Stimulated activated CD8-positive, alpha-beta memory T cell treated with anti-CD3 and anti-CD28 coated beads, Interleukin-12 subunit alpha, Interleukin-12 subunit beta, amount 100 ng/mL, for 24 hours (primary cell): ENCODE results near the gene INSRR.

ENCODE experiments used
- DNase-seq: peaks from one replicate; pipeline ENCODE4 v3.0.0-alpha.2; 2020; ENCODE audit errors: extremely low read depth

INSRR gene

DNA sequence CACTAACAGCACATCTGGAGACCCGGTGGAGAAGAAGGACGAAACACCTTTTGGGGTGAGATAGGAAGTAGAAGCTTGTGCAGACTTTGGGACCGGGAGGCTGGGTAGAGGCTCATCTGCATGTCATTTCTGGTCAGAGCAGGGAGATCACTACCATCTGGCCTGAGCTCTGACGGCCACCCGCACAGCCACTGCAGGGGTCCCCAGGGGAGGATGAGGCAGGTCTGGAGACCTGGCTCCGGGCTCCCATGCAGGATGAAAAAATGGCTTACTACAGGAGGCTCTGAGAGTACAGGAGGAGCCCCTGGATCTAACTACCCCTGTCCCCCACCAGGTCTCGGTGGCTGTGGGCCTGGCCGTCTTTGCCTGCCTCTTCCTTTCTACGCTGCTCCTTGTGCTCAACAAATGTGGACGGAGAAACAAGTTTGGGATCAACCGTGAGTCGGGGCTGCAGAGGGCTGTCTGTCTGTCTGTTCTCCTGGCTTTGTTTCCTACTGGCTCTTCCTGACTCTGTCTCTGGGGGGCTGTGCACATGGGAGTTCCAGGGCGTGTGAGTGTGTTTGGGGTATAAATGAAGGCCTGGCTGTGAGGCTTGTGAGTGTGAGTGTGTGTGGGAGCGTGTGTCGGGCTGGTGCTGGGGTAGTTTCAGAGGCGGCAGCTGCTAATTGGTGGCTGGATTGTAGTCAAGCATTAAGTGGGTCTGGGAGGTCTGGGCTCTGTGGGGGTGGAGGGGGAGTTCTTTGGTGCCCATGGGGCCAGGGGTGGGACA lies 15.8 kb upstream of the INSRR start:
- DNase-seq = no peak

DNA sequence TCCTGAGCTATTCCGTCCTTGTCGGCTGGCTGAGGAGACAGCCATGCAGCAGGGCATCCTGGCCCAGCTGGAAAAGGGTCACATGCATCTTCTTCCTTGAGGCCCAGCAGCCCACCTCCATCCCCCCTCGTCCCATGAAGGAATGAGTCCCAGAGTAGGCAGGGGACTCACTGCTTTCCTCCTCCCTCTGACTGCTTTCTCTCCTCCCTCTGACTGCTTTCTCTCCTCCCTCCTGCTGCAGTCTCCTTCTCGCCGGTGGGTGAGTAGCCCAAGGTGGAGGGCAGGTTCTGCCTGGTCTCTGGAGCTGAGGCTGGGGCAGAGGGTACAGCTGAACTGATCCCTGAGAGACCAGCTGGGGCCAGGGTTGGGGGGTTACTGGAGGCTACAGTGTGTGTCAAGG lies 15.2 kb upstream of the INSRR start:
- DNase-seq = no peak

DNA sequence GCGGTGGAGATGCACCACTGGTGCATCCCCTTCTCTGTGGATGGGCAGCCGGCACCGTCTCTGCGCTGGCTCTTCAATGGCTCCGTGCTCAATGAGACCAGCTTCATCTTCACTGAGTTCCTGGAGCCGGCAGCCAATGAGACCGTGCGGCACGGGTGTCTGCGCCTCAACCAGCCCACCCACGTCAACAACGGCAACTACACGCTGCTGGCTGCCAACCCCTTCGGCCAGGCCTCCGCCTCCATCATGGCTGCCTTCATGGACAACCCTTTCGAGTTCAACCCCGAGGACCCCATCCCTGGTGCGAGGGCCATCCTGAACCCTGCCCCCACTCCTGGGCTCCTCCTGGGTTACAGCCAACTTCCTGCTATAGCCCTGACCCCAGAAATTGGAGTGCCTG lies 14.7 kb upstream of the INSRR start:
- DNase-seq = no peak

DNA sequence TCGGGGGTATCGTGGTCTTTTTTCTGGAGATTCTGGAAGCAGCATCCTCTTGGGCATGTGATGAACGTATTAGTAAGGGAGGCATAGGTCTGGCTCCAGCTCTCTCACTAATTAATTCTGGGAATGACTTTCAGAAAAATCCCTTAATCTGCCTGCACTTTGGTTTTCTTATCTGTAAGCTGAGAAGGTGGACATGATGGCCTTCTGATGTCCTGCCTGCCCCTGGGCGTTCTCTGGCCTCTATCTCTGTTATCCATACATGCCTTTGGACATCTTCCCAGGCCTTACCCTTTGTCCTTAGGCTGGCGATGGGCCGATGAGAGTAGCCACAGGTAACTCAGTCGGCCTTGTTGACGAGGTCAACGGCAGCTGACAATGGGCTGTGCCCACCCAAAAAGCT lies 10.5 kb upstream of the INSRR start:
- DNase-seq = no peak

- DNase-seq = no peak
Measured at GRCh38 chr1:156868341-156868740, 9.4 kb upstream of the INSRR start.

GRCh38 chr1:156866249-156866909 lies 7.5 kb upstream of the INSRR start:
- no peak for DNase-seq

DNA sequence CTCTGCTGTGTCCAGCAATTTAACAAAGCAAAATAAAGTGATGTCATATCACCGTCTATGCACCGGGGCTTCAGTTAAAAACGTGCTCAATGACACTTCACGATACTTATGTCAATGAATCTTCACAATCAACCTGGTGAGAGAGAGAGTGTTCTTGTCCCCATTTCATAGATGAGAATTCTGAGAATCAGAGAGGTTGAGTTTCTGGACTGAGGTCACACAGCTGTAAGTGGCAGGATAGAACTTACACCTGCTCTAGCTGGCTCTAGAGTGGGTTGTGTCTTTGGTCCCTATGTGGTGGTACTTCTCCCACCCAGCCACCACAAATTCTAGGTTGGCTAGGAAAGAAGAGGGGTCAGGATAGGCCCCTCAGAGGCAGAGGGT lies 6.9 kb upstream of the INSRR start:
- no peak for DNase-seq

- DNase-seq = no peak
Measured at GRCh38 chr1:156865258-156865657, 6.3 kb upstream of the INSRR start.

DNA sequence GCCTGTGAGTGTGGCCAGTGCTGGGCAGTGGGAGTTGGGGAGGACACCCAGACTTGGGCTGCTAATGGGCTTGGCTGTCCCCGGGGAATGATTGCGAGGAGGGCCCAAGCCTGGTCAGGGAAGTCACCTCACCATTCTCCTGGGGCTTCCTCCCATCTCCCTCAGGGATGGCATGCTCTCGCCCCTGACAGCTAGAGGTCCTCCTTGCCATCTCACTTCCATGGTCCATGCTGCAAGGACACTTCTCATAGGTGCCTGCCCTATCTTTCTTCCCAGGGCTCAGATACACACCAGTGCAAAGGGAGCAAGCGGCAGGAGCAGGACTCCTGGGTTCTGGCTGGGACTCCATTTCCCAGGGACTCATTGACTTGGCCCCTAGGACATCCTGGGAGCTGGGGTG lies 5.9 kb upstream of the INSRR start:
- no peak for DNase-seq

DNA sequence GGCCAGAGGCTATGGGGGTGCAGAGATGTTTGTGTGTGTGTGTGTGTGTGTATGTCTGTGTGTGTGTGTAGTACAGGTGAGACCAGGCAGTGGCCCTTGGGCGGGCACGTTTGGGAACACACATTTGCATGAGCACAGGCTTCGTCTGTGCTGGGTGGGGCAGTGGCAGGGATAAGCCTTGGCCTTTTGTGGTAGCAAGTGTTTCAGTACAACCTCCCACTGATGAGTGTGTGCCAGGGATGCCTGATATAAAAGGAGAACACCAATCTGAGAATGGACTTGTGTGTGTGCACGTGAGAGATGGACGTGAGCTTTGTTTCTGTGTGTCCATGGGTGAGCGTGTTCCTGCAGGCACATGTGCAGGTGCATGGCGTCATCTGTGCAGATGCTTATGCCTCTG lies 4.7 kb upstream of the INSRR start:
- DNase-seq = no peak

GRCh38 chr1:156862997-156863599 lies 4.2 kb upstream of the INSRR start:
- DNase-seq = no peak

DNA sequence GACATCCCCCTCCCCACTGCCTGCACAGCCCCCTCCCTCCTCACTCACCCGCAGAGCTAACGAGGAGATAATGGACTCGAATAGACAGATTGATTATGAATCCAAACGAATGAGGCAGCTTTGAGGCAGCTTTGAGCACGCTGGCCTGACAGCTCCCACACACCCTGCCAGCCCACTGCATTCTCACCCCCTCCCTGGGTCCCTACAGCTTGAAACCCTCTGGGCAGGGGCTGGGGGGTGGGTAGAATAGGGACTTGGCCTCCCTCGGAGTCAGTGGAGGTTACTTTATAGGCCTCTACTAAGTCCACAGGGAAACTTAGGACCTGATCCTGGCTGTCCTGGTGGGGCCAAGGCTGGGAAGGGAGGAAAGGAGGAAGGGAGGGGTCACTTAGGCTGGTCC lies 3.7 kb upstream of the INSRR start:
- DNase-seq = no peak

DNA sequence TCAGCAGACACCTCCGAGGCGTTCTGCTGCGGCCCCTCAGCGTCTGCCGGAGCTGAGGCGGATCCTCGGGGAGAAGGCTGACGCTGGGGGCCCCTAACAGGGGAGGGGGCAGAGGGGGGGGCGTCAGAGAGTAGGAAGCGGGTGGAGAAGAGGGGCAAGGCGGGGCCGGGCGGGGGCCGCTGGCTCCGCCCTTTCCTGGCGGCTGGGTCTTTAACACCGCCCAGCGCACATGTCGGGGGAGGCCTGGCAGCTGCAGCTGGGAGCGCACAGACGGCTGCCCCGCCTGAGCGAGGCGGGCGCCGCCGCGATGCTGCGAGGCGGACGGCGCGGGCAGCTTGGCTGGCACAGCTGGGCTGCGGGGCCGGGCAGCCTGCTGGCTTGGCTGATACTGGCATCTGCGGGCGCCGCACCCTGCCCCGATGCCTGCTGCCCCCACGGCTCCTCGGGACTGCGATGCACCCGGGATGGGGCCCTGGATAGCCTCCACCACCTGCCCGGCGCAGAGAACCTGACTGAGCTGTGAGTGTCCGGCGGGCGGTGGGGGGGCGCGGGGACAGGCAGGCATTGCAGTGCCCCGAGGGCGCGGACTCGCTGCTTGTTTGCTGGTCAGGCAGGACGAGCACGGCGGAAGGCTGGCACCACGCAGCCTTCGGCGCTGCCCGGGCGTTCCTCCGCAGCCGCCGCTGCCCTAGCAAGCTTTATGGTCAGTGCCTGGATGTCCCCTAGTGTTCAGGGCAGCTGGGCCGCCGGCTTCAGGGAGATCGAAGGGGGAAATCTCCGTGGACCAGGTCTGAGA lies 1.9 kb upstream of the INSRR start, which contains the start of gene NTRK1:
Gene NTRK1, plus strand, starts transcription at position 238 of the 796 bp plus-strand sequence. Its CDS starts 70 bp downstream, at position 308.
- DNase-seq = no peak

GRCh38 chr1:156860113-156860627 lies 1.3 kb upstream of the INSRR start:
- DNase-seq = no peak

DNA sequence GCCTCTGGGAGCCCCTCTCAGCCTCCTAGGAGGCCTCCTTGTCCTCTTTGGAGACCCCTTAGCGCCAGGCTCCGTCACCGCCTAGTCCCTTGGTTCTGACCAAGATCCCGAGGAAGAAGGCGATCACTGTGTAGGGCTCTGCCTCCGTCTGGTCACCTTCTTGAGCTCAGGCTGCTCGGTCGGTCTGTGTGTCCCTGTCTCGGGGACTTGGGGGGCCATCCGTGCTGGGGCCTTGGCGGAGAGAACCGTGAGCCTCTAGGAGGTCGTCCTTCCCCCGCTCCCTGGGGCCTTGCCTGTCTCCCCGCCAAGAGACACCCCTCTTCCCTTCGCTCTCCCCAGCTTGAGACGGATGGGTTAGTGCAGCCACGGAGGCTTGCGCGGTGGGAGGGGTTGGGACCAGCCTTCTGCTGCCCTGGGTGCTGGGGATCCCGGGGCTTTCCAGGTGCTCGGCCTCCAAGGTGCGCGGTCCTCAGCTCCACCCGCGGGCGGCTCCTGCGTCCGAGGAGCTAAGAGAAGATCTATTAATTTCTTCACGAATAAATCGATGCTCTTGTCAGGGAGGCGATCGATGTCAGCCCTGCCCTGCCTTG lies 701 bp upstream of the INSRR start:
- no peak for DNase-seq

DNA sequence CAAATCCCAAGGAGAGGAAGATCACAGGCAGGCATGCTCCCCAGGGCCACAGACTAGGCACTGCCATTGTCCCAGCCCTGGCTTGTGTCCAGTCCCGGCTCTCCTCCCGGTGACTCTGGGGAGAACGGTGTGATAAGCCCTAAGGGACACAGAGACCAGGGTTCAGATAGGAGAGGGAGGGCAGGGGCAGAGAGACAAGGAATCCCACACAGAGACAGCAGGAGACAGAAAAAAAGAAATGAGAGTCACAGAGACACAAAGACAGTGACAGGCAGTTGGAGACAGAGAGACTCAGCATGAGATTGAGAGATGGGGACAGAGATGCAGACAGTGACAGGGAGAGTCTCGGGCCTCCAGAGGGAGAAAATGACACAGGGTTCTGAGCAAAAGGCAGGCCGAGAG lies 361 bp downstream of the INSRR start:
- DNase-seq = no peak

DNA sequence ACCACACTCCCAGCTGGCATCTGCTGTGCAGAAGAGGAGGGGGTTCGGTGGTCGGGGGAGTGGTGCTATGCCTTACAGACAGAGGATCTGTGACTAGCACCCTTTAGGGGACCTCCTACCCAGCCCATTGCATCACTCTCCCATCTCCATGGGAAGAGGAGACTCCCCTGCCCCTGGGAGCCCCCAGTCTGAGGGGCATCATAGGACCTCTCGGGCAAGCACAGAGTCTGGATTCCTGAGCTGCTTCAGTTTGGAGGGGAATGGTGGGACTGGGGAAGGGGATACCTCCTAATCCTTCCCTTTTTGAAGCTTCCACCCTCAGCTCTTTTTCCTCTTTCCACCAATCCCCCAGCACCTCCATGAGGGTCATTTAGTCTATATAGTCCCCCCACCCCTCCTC lies 1.4 kb downstream of the INSRR start:
- DNase-seq = no peak

DNA sequence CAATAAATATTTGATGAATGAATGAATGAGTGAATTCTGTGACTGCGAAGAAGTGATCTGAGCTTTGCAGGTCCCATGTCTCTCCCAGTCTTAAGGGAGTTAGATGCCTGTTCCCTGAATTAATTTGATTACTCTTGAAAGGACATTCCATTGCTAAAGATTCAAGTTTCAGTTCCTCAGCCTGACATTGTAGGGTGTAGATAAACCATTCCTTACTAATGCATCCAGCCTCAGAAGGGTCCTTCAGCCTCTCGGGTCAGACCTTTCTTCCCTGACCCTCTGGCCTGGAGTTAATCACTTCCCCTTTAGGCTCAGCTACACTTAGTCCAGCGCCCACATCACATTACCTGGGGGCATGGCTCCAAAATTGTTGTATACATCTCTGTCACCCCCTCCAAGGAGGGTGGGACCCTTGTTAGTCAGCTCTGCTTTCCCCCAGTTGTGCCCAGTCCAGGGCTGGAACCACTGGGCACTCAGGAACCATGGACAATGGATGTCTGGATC lies 2.6 kb downstream of the INSRR start:
- no peak for DNase-seq

- no peak for DNase-seq
Measured at GRCh38 chr1:156854634-156855033, 4.3 kb downstream of the INSRR start.

- DNase-seq = no peak
Measured at GRCh38 chr1:156853761-156854160, 5.2 kb downstream of the INSRR start.

GRCh38 chr1:156852418-156852874 lies 6.5 kb downstream of the INSRR start:
- no peak for DNase-seq
